H1 (cell line): ENCODE measurements around the gene NELFB. TPM values are rescaled to one million over a fixed set of nuclear protein-coding genes. Genes with fewer than 3 reads are reported as not detected.
A peak's percentile ranks its signal among the peaks of the same experiment; 100 is the strongest.

Source experiments
- CTCF ChIA-PET: fragments of 300-600 bp; sonication (Branson Sonifier 250); formaldehyde crosslinking; loops from one replicate; lab custom pipeline; 2021; ENCODE audit not compliant: partially characterized antibody; lab: Charles Lee
- POLR2A ChIA-PET: fragments of 300-600 bp; sonication (Branson Sonifier 250); formaldehyde crosslinking; loops from one replicate; lab custom pipeline; 2021; ENCODE audit warnings: inconsistent platforms; ENCODE audit not compliant: partially characterized antibody; lab: Charles Lee
- DNase-seq, 2 experiments: peaks; one replicate each; pipeline versions ENCODE4 v3.0.0 to v3.0.0-alpha.2; 2010 to 2022; ENCODE audit warnings: low spot score in 2 of 2, low read depth in 1 of 2, mixed read lengths in 1 of 2
- FAIRE-seq: peaks from 2 replicates; lab custom pipeline; 2011; peaks lifted over from hg19 to GRCh38; lab: Jason Lieb, UNC
- H2AFZ ChIP-seq: 2 replicates; pipeline ENCODE4 v1.8.1; 2012; ENCODE audit warnings: low read length, inconsistent platforms
- H2AK5ac ChIP-seq: 2 replicates; pipeline ENCODE4 v1.6.1; 2013; ENCODE audit warnings: low read depth, low read length
- H2BK120ac ChIP-seq: replicated peaks from 2 replicates; pipeline ENCODE3; 2013; ENCODE audit warnings: low read depth, low read length, inconsistent platforms
- H2BK12ac ChIP-seq: 2 replicates; pipeline ENCODE4 v1.6.1; 2013; ENCODE audit warnings: low read depth, low read length
- H2BK15ac ChIP-seq: 2 replicates; pipeline ENCODE4 v1.6.1; 2013; ENCODE audit warnings: low read length
- H2BK20ac ChIP-seq: 2 replicates; pipeline ENCODE4 v1.6.1; 2013; ENCODE audit warnings: low read length
- H2BK5ac ChIP-seq: 2 replicates; pipeline ENCODE4 v1.6.1; 2013; ENCODE audit warnings: low read depth, low read length
- H3K14ac ChIP-seq: 2 replicates; pipeline ENCODE4 v1.6.1; 2013; ENCODE audit warnings: inconsistent platforms; ENCODE audit not compliant: insufficient read length
- H3K18ac ChIP-seq: 2 replicates; pipeline ENCODE4 v1.6.1; 2013; ENCODE audit warnings: low read length; ENCODE audit errors: extremely low read depth
- H3K23ac ChIP-seq: 2 replicates; pipeline ENCODE4 v1.6.1; 2013; ENCODE audit warnings: inconsistent platforms; ENCODE audit not compliant: insufficient read length
- H3K23me2 ChIP-seq: 2 replicates; pipeline ENCODE4 v1.6.1; 2013; ENCODE audit warnings: low read depth, low read length
- H3K27ac ChIP-seq: 2 replicates; pipeline ENCODE4 v1.6.1; 2011; ENCODE audit warnings: low read depth, low read length, inconsistent platforms
- H3K27me3 ChIP-seq, 4 experiments: replicated peaks in 1 of 4; 1 replicate in 1 of 4; 2 replicates in 3 of 4; pipeline versions ENCODE4 v1.6.1 to v1.8.1; 2011 to 2013; ENCODE audit warnings: low read length in 3 of 4, mild to moderate bottlenecking in 3 of 4, inconsistent platforms in 2 of 4, mixed read lengths in 2 of 4, moderate library complexity in 1 of 4; ENCODE audit not compliant: control insufficient read depth in 3 of 4, insufficient read depth in 3 of 4; ENCODE audit errors: extremely low read depth in 1 of 4
- H3K36me3 ChIP-seq, 4 experiments: 2 replicates each; pipeline versions ENCODE4 v1.6.1 to v1.8.1; 2011 to 2013; ENCODE audit warnings: mild to moderate bottlenecking in 4 of 4, low read length in 3 of 4, moderate library complexity in 2 of 4, control low read depth in 1 of 4, inconsistent platforms in 1 of 4; ENCODE audit not compliant: insufficient read depth in 4 of 4, control insufficient read depth in 2 of 4
- H3K4ac ChIP-seq: replicated peaks from 2 replicates; pipeline ENCODE3; 2013; ENCODE audit warnings: low read length, low read depth, mixed read lengths, inconsistent platforms; ENCODE audit not compliant: insufficient read length
- H3K4me1 ChIP-seq, 4 experiments: replicated peaks in 1 of 4; 1 replicate in 1 of 4; 2 replicates in 3 of 4; pipeline versions ENCODE4 v1.6.1 to v1.8.1; 2011 to 2013; ENCODE audit warnings: low read length in 3 of 4, inconsistent platforms in 2 of 4, mixed read lengths in 1 of 4; ENCODE audit not compliant: insufficient read depth in 4 of 4, control insufficient read depth in 3 of 4
- H3K4me2 ChIP-seq, 2 experiments: 2 replicates each; pipeline versions ENCODE4 v1.6.1 to v1.8.1; 2011 to 2013; ENCODE audit warnings: low read depth in 2 of 2, low read length in 2 of 2, control low read depth in 1 of 2, inconsistent platforms in 1 of 2, mild to moderate bottlenecking in 1 of 2; ENCODE audit not compliant: insufficient read depth in 1 of 2
- H3K4me3 ChIP-seq, 4 experiments: fragments of 200-600, 300-600 bp in 1 of 4; sonication (generic), shearing (Covaris generic), sonication (Bioruptor Twin) in 1 of 4; 2 replicates each; pipeline versions ENCODE4 v1.5.1 to v1.8.1; 2011 to 2016; ENCODE audit warnings: low read length in 4 of 4, low read depth in 3 of 4, control low read depth in 2 of 4, inconsistent platforms in 2 of 4, mild to moderate bottlenecking in 2 of 4, mixed read lengths in 1 of 4, moderate library complexity in 1 of 4; ENCODE audit not compliant: insufficient read depth in 2 of 4; ENCODE audit errors: extremely low read depth in 1 of 4
- H3K56ac ChIP-seq: replicated peaks from 2 replicates; pipeline ENCODE3; 2013; ENCODE audit warnings: low read depth, mild to moderate bottlenecking, mixed read lengths, low read length, inconsistent platforms; ENCODE audit not compliant: insufficient read length
- H3K79me1 ChIP-seq: 2 replicates; pipeline ENCODE4 v1.6.1; 2013; ENCODE audit warnings: low read depth, low read length, control low read depth
- H3K79me2 ChIP-seq, 2 experiments: 2 replicates each; pipeline versions ENCODE4 v1.6.1 to v1.8.1; 2012 to 2013; ENCODE audit warnings: low read length in 2 of 2, mild to moderate bottlenecking in 2 of 2, inconsistent platforms in 1 of 2; ENCODE audit not compliant: insufficient read depth in 2 of 2, control insufficient read depth in 1 of 2
- H3K9ac ChIP-seq, 4 experiments: replicated peaks in 1 of 4; 1 replicate in 1 of 4; 2 replicates in 3 of 4; pipeline versions ENCODE4 v1.6.1 to v1.8.1; 2011 to 2013; ENCODE audit warnings: low read depth in 3 of 4, low read length in 3 of 4, control low read depth in 2 of 4, mild to moderate bottlenecking in 2 of 4, moderate library complexity in 2 of 4, inconsistent platforms in 1 of 4; ENCODE audit errors: extremely low read depth in 1 of 4
- H3K9me3 ChIP-seq, 2 experiments: 2 replicates each; pipeline versions ENCODE4 v1.6.1 to v1.8.1; 2012 to 2013; ENCODE audit warnings: mild to moderate bottlenecking in 2 of 2, moderate library complexity in 2 of 2, control low read depth in 1 of 2, inconsistent platforms in 1 of 2, low read depth in 1 of 2, low read length in 1 of 2, mixed read lengths in 1 of 2; ENCODE audit not compliant: insufficient read depth in 2 of 2
- H4K20me1 ChIP-seq, 2 experiments: replicated peaks in 1 of 2; 2 replicates each; pipeline versions ENCODE3 to v1.8.1; 2011 to 2013; ENCODE audit warnings: inconsistent platforms in 2 of 2, low read length in 2 of 2, mild to moderate bottlenecking in 1 of 2; ENCODE audit not compliant: insufficient read depth in 2 of 2, control insufficient read depth in 1 of 2
- H4K5ac ChIP-seq: 2 replicates; pipeline ENCODE4 v1.6.1; 2013; ENCODE audit warnings: low read length, low read depth, mixed read lengths, inconsistent platforms; ENCODE audit not compliant: insufficient read length
- H4K8ac ChIP-seq: 2 replicates; pipeline ENCODE4 v1.8.0; 2013; ENCODE audit warnings: mild to moderate bottlenecking, moderate library complexity, low read length, inconsistent platforms; ENCODE audit not compliant: insufficient read depth; ENCODE audit errors: extremely low read depth
- H4K91ac ChIP-seq: replicated peaks from 2 replicates; pipeline ENCODE3; 2013; ENCODE audit warnings: low read length, mixed read lengths, inconsistent platforms; ENCODE audit not compliant: insufficient read length
- ASH2L ChIP-seq: fragments of 200-600, 300-600 bp; sonication (generic); IDR thresholded peaks from one replicate; pipeline ENCODE4 v1.7.1; 2017; ENCODE audit warnings: low read length
- ATF3 ChIP-seq: IDR thresholded peaks from 2 replicates; pipeline ENCODE4 v1.6.1; 2011; ENCODE audit warnings: low read depth, mild to moderate bottlenecking, low read length; ENCODE audit not compliant: insufficient read depth
- BCL11A ChIP-seq, 2 experiments: IDR thresholded peaks; one replicate each; pipeline ENCODE4 v1.6.1; 2011; ENCODE audit warnings: low read depth in 2 of 2, low read length in 2 of 2, mild to moderate bottlenecking in 2 of 2
- HDAC2 ChIP-seq, 2 experiments: fragments of 300-600 bp in 1 of 2; sonication (generic) in 1 of 2; IDR thresholded peaks; 2 replicates each; pipeline ENCODE4 v1.6.1; 2011 to 2012; ENCODE audit warnings: low read depth in 2 of 2, low read length in 2 of 2, mild to moderate bottlenecking in 2 of 2, moderate library complexity in 2 of 2, borderline replicate concordance in 1 of 2, inconsistent platforms in 1 of 2
- KDM4A ChIP-seq: IDR thresholded peaks from one replicate; pipeline ENCODE4 v1.7.1; 2012; ENCODE audit warnings: low read depth, mild to moderate bottlenecking, moderate library complexity, low read length, inconsistent platforms; ENCODE audit not compliant: severe bottlenecking
- KDM5A ChIP-seq: fragments of 200-600 bp; IDR thresholded peaks from 2 replicates; pipeline ENCODE4 v1.7.1; 2012; ENCODE audit warnings: mild to moderate bottlenecking, low read length, inconsistent platforms, mixed read lengths
- NRF1 ChIP-seq: IDR thresholded peaks from 2 replicates; pipeline ENCODE4 v1.6.1; 2011; ENCODE audit warnings: mild to moderate bottlenecking, low read depth, low read length, improper control_type of control experiment
- RFX5 ChIP-seq: IDR thresholded peaks from 2 replicates; pipeline ENCODE4 v1.6.1; 2011; ENCODE audit warnings: low read depth, low read length, improper control_type of control experiment, borderline replicate concordance
- RNF2 ChIP-seq: fragments of 200-900, 300-1000 bp; sonication (generic); IDR thresholded peaks from 2 replicates; pipeline ENCODE4 v1.7.1; 2016; ENCODE audit warnings: borderline replicate concordance, low read depth, mild to moderate bottlenecking, antibody characterized with exemption, low read length; ENCODE audit not compliant: poor library complexity, severe bottlenecking; ENCODE audit errors: missing control alignments
- TAF7 ChIP-seq: optimal IDR thresholded peaks from 2 replicates; pipeline ENCODE3; 2011; ENCODE audit warnings: low read depth, mild to moderate bottlenecking, inconsistent platforms, low read length, moderate library complexity, borderline replicate concordance
- TBP ChIP-seq: IDR thresholded peaks from 2 replicates; pipeline ENCODE4 v1.6.1; 2011; ENCODE audit warnings: low read depth, low read length, improper control_type of control experiment
- WGBS, 2 experiments: shearing (Covaris generic) in 1 of 2; methylation state at CpG; one replicate each; pipeline versions ENCODE4 v1.1.6 to v1.1.7; 2013 to 2015; ENCODE audit warnings: low lambda C conversion rate in 2 of 2, mixed read lengths in 2 of 2, inconsistent platforms in 1 of 2, low coverage in 1 of 2, missing lambda C conversion rate in 1 of 2; ENCODE audit not compliant: insufficient replicate concordance in 2 of 2, insufficient coverage in 1 of 2, insufficient read length in 1 of 2; ENCODE audit errors: extremely low coverage in 1 of 2, missing lambda C conversion rate in 1 of 2; 5-methylcytosine and 5-hydroxymethylcytosine counted together
- polyA plus RNA-seq, 7 experiments: library from polyadenylated mRNA; depleted of rRNA in 3 of 7; stranded (reverse) in 5 of 7; unstranded in 2 of 7; fragments of >200 nt in 5 of 7; fragments of 200-250 nt in 2 of 7; gene quantifications; 1 replicate in 5 of 7; 2 replicates in 1 of 7; 4 replicates in 1 of 7; pipeline versions ENCODE4 v1.2.1 to v1.2.3, GENCODE V29; 2011 to 2013; ENCODE audit warnings: missing spikeins in 2 of 7, mixed read lengths in 2 of 7
- total RNA-seq: library from RNA; stranded (reverse); fragmentation: NEBNext Ultra II Directional; extraction: Animal tissue kit (Norgen Biotek cat#: 25700); gene quantifications from 2 replicates; pipeline ENCODE4 v1.2.1, GENCODE V29; 2021

The NELFB gene
- total and polyA plus RNA-seq, 2 of the 8 experiments (the other 6 are each of a cell fraction or from before 2014, with no cell fraction given), result 57.6 to 78.0 TPM

- no peaks in the 10 kb centered on the region for H3K36me3 ChIP-seq
- FAIRE-seq, result no peak
- POLR2A ChIA-PET, result interaction anchor here (1.4 to 11.9 kb wide), 2 partner anchors 21 to 81 kb away, joined by 3 to 129 read pairs; partner anchors contain the start of genes NRARP and TUBB4B
- TF ChIP-seq RFX5, result no peak
- TF ChIP-seq TAF7, result no peak
- TF ChIP-seq ASH2L, result no peak
- TF ChIP-seq ATF3, result no peak
- no peak for TF ChIP-seq KDM5A
- TF ChIP-seq NRF1, result no peak
- no peak for TF ChIP-seq TBP
- no peak for TF ChIP-seq KDM4A
- no peak for TF ChIP-seq RNF2
- no peak for TF ChIP-seq HDAC2 (IDR thresholded peaks at IDR 0.05; ENCODE audit: borderline replicate concordance in 1 of 2, low read depth in 2 of 2, low read length in 2 of 2)
- no peak for TF ChIP-seq BCL11A (IDR thresholded peaks at IDR 0.05; ENCODE audit: low read depth in 2 of 2, low read length in 2 of 2)
These were observed 66.7 kb downstream of the NELFB start for GRCh38 chr9:137321726-137322361.

More at GRCh38 chr9:137321726-137322361, 66.7 kb downstream of the NELFB start:
- Histone ChIP-seq H3K9ac (no peak overlapping the region), H4K5ac (no peak overlapping the region), H2AK5ac (0 out of 2 replicates have a peak overlapping the region, but pooled peaks have one; percentile 39), H3K27ac (no peak overlapping the region), H2BK5ac (no peak overlapping the region), H3K4ac (no peak overlapping the region), H4K8ac (peak overlapping the region; percentile 57; the same call in 1 of the 2 replicates), H4K91ac (peak overlapping the region; percentile 7), H3K56ac (no peak overlapping the region), H3K4me1 (peaks cover 0 to 16% (median 5%) of the 10 kb centered on the region in 4 experiments; a peak in 4 of 7 replicates), H3K18ac (no peak overlapping the region), H3K23me2 (no peaks in the 10 kb centered on the region), H3K23ac (no peak overlapping the region), H3K79me1 (no peaks in the 10 kb centered on the region), H2BK120ac (no peak overlapping the region), H3K4me3 (no peak overlapping the region), H3K9me3 (no peaks in the 10 kb centered on the region), H2BK15ac (0 out of 2 replicates have a peak overlapping the region, but pooled peaks have one; percentile 18), H2BK20ac (no peak overlapping the region; the same call in 1 of the 2 replicates), H2BK12ac (no peak overlapping the region), H3K14ac (no peak overlapping the region), H2AFZ (no peak overlapping the region), H3K27me3 (peaks cover 0 to 4% (median 0%) of the 10 kb centered on the region in 4 experiments; a peak in 2 of 7 replicates), H3K4me2 (no peak overlapping the region), H3K79me2 (no peaks in the 10 kb centered on the region), H4K20me1 (no peaks in the 10 kb centered on the region)
- DNase-seq, result peak in 1 of 2 experiments; percentile 41
- CTCF ChIA-PET, result interaction anchor here (0.7 to 3.6 kb wide), 3 partner anchors 19 to 40 kb away, joined by 3 to 18 read pairs (median 11); partner anchors contain the start of gene NRARP
- WGBS, 2 experiments, result 92% methylated on average over 22 of the region's 22 CpGs; no CpG with 5 or more reads in 1 of the 2 experiments
